SU-DHL-6 (cell line): ENCODE data around the gene EXOC6.

ENCODE experiments used
- H2AFZ ChIP-seq: fragments of 200-600 bp; sonication (generic); 2 replicates; pipeline ENCODE4 v1.6.1; 2014; ENCODE audit warnings: low read depth, mild to moderate bottlenecking, moderate library complexity, mixed read lengths, antibody characterized with exemption, low read length; ENCODE audit not compliant: severe bottlenecking
- H3F3A ChIP-seq: fragments of 200-600 bp; shearing (Covaris generic); 2 replicates; pipeline ENCODE4 v1.6.0; 2016; ENCODE audit warnings: antibody characterized with exemption, mild to moderate bottlenecking; ENCODE audit not compliant: insufficient read depth
- H3K27ac ChIP-seq: fragments of 200-600 bp; sonication (generic); 2 replicates; pipeline ENCODE4 v1.5.1; 2016; ENCODE audit warnings: low read depth, mild to moderate bottlenecking, low read length, moderate library complexity, mixed read lengths
- H3K27me3 ChIP-seq: fragments of 200-600 bp; sonication (generic), shearing (Covaris generic); 2 replicates; pipeline ENCODE4 v1.6.0; 2014; ENCODE audit warnings: mild to moderate bottlenecking, low read length
- H3K36me3 ChIP-seq: fragments of 200-600 bp; sonication (generic); 2 replicates; pipeline ENCODE4 v1.6.1; 2014; ENCODE audit warnings: mild to moderate bottlenecking, low read length, mixed read lengths
- H3K4me2 ChIP-seq: fragments of 300-600, 200-600 bp; shearing (Covaris generic), sonication (generic); 2 replicates; pipeline ENCODE4 v1.6.0; 2014; ENCODE audit warnings: low read length, low read depth, mild to moderate bottlenecking; ENCODE audit not compliant: poor library complexity, severe bottlenecking
- H3K4me3 ChIP-seq: fragments of 200-600 bp; sonication (generic); 2 replicates; pipeline ENCODE4 v1.5.1; 2014; ENCODE audit warnings: antibody characterized with exemption, low read length, mild to moderate bottlenecking, mixed read lengths; ENCODE audit not compliant: insufficient read depth, poor library complexity, severe bottlenecking
- H3K79me2 ChIP-seq: fragments of 200-600 bp; sonication (generic); 2 replicates; pipeline ENCODE4 v1.6.1; 2014; ENCODE audit warnings: mild to moderate bottlenecking, low read length, moderate library complexity; ENCODE audit not compliant: insufficient read depth
- H3K9ac ChIP-seq: fragments of 200-600 bp; sonication (generic); 2 replicates; pipeline ENCODE4 v1.7.0; 2014; ENCODE audit warnings: mild to moderate bottlenecking, low read length
- H3K9me2 ChIP-seq: fragments of 200-600 bp; sonication (generic); replicated peaks from 2 replicates; pipeline ENCODE4 v1.6.1; 2014; ENCODE audit warnings: low read length; ENCODE audit not compliant: insufficient read depth
- H3K9me3 ChIP-seq: fragments of 200-600 bp; sonication (generic); 2 replicates; pipeline ENCODE4 v1.6.1; 2014; ENCODE audit warnings: low read length, mixed read lengths; ENCODE audit not compliant: insufficient read depth
- H4K20me1 ChIP-seq: fragments of 200-600 bp; sonication (generic); 2 replicates; pipeline ENCODE4 v1.6.1; 2014; ENCODE audit warnings: low read depth, mild to moderate bottlenecking, antibody characterized with exemption, low read length, moderate library complexity, mixed read lengths
- CTCF ChIP-seq: fragments of 200-600 bp; sonication (generic); IDR thresholded peaks from one replicate; pipeline ENCODE4 v1.5.1; 2017; ENCODE audit warnings: antibody characterized with exemption, mild to moderate bottlenecking, low read length, moderate library complexity; ENCODE audit not compliant: insufficient read depth, poor library complexity, severe bottlenecking
- EZH2phosphoT487 ChIP-seq: fragments of 200-600 bp; sonication (generic), shearing (Covaris generic); conservative IDR thresholded peaks from 2 replicates; pipeline ENCODE4 v1.6.1; 2018; ENCODE audit warnings: mild to moderate bottlenecking, antibody characterized with exemption, low read length, moderate library complexity, mixed read lengths

Gene EXOC6

GRCh38 chr10:92995509-92995908 lies 147.2 kb downstream of the EXOC6 start:
- no peaks in the 10 kb centered on the region for H3K27me3 ChIP-seq
- H3K9ac ChIP-seq: no peak overlapping the region
- no peaks in the 10 kb centered on the region for H3K9me3 ChIP-seq
- H3K36me3 ChIP-seq: no peaks in the 10 kb centered on the region
- no peaks in the 10 kb centered on the region for H3K79me2 ChIP-seq
- no peak overlapping the region for H3K27ac ChIP-seq
- no peaks in the 10 kb centered on the region; the same call in 1 of the 2 replicates for H4K20me1 ChIP-seq
- TF ChIP-seq CTCF (no peak), EZH2phosphoT487 (no peak)
- H3K9me2 ChIP-seq: no peaks in the 10 kb centered on the region
- no peaks in the 10 kb centered on the region for H3F3A ChIP-seq
- no peak overlapping the region for H3K4me3 ChIP-seq
- no peak overlapping the region for H3K4me2 ChIP-seq
- no peak overlapping the region for H2AFZ ChIP-seq

- H3K4me3 ChIP-seq: no peak overlapping the region
Observed at GRCh38 chr10:92997620-92998019, 149.3 kb downstream of the EXOC6 start.

GRCh38 chr10:92999191-92999590 lies 150.9 kb downstream of the EXOC6 start:
- H4K20me1 ChIP-seq: no peaks in the 10 kb centered on the region; the same call in 1 of the 2 replicates

More at GRCh38 chr10:92997620-92998019, 149.3 kb downstream of the EXOC6 start:
- Histone ChIP-seq H3K36me3 (no peaks in the 10 kb centered on the region), H3K9me3 (no peaks in the 10 kb centered on the region), H3F3A (no peaks in the 10 kb centered on the region), H3K27ac (no peak overlapping the region), H2AFZ (no peak overlapping the region), H3K9ac (no peak overlapping the region), H3K9me2 (no peaks in the 10 kb centered on the region), H3K27me3 (no peaks in the 10 kb centered on the region), H3K79me2 (no peaks in the 10 kb centered on the region), H3K4me2 (no peak overlapping the region), H4K20me1 (no peaks in the 10 kb centered on the region; the same call in 1 of the 2 replicates)
- TF ChIP-seq EZH2phosphoT487: no peak
- no peak for TF ChIP-seq CTCF

More at GRCh38 chr10:92999191-92999590, 150.9 kb downstream of the EXOC6 start:
- no peaks in the 10 kb centered on the region for H3K79me2 ChIP-seq
- no peak overlapping the region for H2AFZ ChIP-seq
- no peaks in the 10 kb centered on the region for H3K9me3 ChIP-seq
- no peak overlapping the region for H3K4me2 ChIP-seq
- H3K9me2 ChIP-seq: no peaks in the 10 kb centered on the region
- H3K27ac ChIP-seq: no peak overlapping the region
- no peaks in the 10 kb centered on the region for H3K27me3 ChIP-seq
- H3F3A ChIP-seq: no peaks in the 10 kb centered on the region
- H3K9ac ChIP-seq: no peak overlapping the region
- TF ChIP-seq EZH2phosphoT487 (no peak), CTCF (no peak)
- H3K4me3 ChIP-seq: no peak overlapping the region
- H3K36me3 ChIP-seq: no peaks in the 10 kb centered on the region
